ENCODE measurements around the gene FOXL2NB.
A peak's percentile ranks its signal among the peaks of the same experiment; 100 is the strongest.
"Not testable (repeated sequence)": the region's sequence is repeated elsewhere in the genome, so short reads cannot be mapped to it uniquely, and the experiment has no call there.

FOXL2NB gene

GRCh38 chr3:138946663-138947494 is at the start of gene FOXL2NB, which contains the start of gene FOXL2:
TSS of gene FOXL2NB (plus strand) at chr3:138947217. CDS start at chr3:138947365, 148 bp downstream.
TSS of gene FOXL2 (minus strand) at chr3:138947137. CDS start at chr3:138946722, 415 bp downstream.
- no peak for DNase-seq (ENCODE audit: low read depth in 2 of 2)

GRCh38 chr3:138898301-138898700 is 48.7 kb upstream of the FOXL2NB start:
- DNase-seq (ENCODE audit: low read depth in 2 of 2): no peak

- DNase-seq (ENCODE audit: low read depth in 2 of 2): no peak
Measured at GRCh38 chr3:138898708-138899107, 48.3 kb upstream of the FOXL2NB start.

- DNase-seq (ENCODE audit: low read depth in 2 of 2): no peak
Measured at GRCh38 chr3:138899351-138899991, 47.5 kb upstream of the FOXL2NB start.

DNA sequence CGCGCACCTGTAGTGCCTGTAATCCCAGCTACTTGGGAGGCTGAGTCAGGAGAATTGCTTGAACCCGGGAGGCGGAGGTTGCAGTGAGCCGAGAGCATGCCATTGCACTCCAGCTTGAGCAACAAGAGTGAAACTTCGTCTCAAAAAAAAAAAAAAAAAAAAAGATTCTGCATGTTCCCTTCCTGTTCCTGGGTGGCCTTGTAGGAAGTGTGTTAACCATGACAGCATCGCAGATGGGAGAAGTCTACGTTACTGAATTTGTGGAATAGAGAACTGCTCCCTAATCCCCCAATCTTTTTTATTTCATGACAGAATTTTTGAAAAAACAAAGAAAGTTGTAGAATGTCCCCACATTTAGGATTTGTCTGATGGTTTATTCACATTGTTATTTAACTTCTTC is 45.5 kb upstream of the FOXL2NB start:
- DNase-seq (ENCODE audit: low read depth in 2 of 2): no peak

- DNase-seq (ENCODE audit: low read depth in 2 of 2): no peak
Measured at GRCh38 chr3:138902171-138902570, 44.8 kb upstream of the FOXL2NB start.

DNA sequence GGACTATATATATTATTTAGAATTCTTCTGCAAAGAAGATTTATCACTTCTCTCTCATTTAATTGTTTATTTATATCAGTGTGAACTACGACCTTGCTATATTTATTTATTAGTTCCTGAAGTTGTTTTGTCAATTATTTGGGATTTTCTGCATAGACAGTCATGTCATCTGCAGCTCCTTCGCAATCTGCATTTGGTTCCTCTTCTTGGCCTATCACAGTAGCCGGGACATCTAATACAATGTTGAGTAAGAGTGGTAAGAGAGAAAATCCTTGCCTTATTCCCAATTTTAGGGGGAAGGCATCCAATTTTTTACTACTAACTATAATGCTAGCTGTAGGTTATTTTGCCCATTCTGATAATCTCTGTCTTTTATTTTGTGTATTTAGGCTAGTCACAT is 39.5 kb upstream of the FOXL2NB start:
- DNase-seq (ENCODE audit: low read depth in 2 of 2): no peak

DNA sequence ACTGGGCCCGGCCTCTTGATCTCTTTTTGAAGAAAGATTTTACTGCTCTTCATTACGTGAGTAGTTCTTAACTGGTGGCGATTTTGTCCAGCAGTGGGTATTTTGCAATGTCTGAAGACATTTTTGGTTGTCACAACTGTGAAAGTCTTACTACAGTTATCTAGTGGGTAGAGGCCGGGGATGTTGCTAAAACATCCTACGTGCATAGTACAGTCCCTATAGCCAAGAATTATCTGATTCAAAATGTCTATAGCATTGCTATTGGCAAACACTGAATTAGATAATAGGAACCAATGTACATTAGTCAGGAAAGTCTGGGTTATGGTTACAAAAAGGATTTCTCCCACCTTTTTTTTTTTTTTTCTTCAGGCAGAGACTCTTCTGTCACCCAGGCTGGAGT is 38.2 kb upstream of the FOXL2NB start:
- DNase-seq (ENCODE audit: low read depth in 2 of 2): no peak

DNA sequence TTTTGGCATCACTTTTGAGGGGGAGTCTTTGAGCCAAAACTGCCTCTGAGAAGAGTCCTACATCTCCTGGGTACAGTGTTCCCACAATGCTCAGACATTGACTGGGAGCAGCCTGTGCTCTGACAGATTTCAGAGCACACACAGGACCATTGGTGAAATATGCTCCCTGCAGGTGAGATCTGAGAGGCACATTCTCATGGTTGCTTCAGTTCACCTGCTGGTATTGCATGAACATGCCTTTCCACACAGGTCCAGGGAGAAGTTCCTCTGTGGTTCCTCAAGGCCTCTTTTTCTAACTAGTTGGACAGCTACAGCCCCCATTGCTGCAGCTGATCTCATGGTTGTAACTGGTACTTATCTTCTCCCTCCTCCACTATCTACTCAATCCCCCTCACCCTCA is 37.1 kb upstream of the FOXL2NB start:
- no peak for DNase-seq (ENCODE audit: low read depth in 2 of 2)

DNA sequence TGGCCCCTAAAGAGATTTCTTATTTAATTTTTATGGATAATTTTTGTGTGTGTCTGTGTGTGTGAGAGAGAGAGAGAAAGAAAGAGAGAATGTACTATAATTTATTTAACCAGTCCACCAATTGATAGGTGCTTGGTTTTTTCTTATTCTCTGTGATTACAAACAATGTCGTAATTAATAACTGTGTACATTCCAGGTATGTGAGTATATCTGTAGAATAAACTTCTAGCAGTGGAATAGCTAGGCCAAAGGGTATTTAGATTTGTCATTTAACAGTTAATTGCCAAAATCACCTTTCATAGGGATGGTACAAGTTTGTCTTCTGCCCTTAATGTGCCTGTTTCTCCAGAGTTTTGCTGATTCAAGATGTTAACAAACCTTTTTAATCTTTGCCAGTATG is 35.4 kb upstream of the FOXL2NB start:
- no peak for DNase-seq (ENCODE audit: low read depth in 2 of 2)

GRCh38 chr3:138912237-138912636 is 34.8 kb upstream of the FOXL2NB start:
- DNase-seq (ENCODE audit: low read depth in 2 of 2): no peak

DNA sequence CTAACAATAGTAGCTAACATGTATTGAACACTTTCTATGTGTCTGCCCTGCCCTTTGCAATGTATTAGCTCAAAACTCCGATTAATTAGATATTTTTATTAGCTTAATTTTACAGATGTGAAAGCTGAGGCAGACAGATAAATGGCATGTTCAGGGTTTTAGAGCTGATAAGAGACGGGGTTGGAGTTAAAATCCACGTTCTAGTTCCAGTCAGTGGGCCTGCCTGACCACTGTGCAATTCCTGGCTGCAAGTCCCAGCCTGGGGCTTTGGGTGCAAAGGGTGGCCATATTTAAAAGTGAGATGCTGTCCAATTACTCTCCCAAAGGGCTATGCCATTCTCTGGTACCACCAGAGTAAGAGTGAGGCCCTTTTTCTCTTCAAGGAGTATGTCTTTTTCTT is 33.3 kb upstream of the FOXL2NB start:
- DNase-seq (ENCODE audit: low read depth in 2 of 2): no peak

DNA sequence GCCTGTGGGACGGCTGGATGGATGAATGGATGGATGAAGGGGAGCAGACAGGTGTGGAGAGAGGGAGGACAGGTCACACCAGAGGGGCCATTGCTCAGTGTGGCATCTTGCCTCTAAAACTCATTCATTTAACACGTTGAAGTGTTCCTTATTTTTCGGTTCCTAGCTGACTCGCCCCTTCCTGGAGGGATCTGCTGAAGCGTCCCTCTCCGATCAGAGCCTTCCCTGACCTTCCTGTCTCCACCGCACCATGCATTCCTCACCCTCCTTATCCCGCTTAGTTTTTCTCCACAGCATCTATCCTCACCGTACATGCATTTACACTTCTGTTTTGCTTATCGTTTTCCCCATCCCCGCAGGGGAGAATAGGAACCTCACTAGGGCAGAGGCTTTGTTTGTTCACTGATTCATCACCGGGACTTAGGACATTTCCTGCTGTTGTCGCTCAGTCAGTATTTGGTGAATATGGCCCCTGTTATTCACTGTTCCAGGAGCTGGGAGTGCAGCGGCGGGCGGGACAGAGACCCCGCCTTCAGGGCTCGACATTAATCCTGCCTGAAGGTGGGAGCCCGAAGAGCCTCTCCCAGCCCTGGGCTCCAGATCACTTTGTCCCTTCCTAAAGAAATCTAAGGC is 32.0 kb upstream of the FOXL2NB start:
- no peak for DNase-seq (ENCODE audit: low read depth in 2 of 2)

GRCh38 chr3:138915503-138916498 is 31.2 kb upstream of the FOXL2NB start:
- peak; percentile 64 for DNase-seq (ENCODE audit: low read depth in 2 of 2)

- no peak for DNase-seq (ENCODE audit: low read depth in 2 of 2)
Measured at GRCh38 chr3:138916824-138917223, 30.2 kb upstream of the FOXL2NB start.

DNA sequence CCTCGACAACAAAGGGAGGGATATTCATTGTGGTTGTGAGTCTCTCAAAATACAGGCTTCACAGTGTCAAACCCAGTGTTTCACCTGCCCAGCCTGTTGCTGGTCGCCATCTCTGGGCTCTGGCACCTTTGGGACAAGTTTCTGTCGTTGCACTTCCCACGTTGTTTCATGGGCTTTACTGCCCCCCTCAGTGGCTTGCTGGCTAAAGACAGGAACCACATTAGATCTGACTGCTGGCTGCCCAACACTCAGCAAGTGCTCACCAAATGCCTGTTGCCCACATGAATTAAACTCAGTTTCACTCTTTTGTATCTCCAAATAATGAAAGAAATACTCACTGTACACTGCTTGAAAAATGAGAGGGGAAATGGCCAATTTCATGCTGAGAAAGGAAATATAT is 27.7 kb upstream of the FOXL2NB start:
- no peak for DNase-seq (ENCODE audit: low read depth in 2 of 2)

GRCh38 chr3:138921316-138922292 is 25.4 kb upstream of the FOXL2NB start:
- no peak for DNase-seq (ENCODE audit: low read depth in 2 of 2)

DNA sequence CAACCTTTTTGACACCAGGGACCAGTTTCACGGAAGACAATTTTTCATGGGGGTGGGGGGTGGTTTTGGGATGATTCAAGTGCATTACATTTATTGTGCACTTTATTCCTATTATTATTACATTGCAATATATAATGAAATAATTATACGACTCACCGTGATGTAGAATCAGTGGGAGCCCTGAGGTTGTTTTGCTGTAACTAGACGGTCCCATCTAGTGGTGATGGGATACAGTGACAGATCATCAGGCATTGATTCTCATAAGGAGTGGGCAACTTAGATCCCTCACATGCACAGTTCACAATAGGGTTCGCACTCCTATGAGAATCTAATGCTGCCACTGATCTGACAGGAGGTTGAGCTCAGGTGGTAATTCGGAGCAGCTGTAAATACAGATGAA is 24.6 kb upstream of the FOXL2NB start:
- not testable (repeated sequence) for DNase-seq (ENCODE audit: low read depth in 2 of 2)

DNA sequence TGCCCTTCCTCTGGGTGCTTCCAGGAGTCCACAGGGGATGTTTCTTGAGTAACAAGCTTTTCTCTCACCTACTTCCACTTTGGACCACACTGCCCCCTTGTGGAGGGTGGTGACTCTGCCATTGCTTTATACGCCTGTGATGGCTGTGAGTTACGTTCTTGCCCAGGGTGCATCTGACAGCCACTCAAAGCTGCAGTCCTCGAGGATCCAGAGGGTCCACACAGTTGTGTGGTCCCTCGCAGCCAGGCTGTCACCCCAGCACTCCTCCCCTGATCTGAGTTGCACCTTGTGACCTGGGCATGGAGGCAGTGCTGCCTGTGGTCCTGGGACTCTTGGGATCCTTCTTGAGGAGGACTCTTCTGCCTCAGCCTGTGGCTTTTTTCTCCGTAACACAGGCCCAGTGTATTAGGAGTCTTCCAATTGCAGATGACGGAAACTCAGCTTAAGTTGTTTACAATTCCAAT is 23.5 kb upstream of the FOXL2NB start:
- DNase-seq (ENCODE audit: low read depth in 2 of 2): peak; percentile 60 to 79

DNA sequence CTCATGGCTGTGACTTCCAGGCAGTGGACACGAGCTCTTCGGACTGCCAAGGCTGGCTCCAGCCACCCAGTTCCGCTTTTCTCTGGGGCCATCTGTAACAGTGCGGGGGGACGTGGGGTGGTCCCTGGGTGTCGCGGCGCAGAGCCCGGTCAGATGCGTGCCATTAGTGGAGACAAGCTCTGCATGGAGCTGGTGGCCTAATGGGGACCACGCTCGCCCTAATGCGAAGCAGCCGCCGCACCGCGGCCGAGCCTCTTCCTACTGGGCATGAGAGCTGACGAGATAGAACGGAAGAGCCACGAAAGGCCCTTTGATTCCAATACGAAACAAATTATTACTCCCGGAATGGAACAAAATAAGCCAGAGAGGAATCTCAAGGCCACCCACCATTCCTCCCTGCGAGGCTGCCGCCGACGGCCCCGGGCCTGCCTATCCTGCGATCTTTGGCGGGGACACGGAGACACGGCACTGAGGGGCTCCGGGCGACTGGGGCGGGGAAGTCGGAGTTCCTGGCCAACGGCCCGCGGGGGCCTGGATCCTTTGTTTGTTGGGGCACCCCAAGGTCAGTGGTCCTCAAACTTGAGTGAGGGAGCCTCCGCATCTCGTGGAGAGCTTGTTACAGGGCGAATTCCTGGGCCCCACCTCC is 18.2 kb upstream of the FOXL2NB start:
- no peak for DNase-seq (ENCODE audit: low read depth in 2 of 2)

Measured in stimulated activated CD8-positive, alpha-beta memory T cell treated with anti-CD3 and anti-CD28 coated beads, Interleukin-7, amount 100 ng/mL, for 1 hour (primary cell).